Spinal cord (tissue), 10 donors: Measurements from ENCODE around the gene CENPW. TPM values are rescaled to one million over a fixed set of nuclear protein-coding genes. Genes with fewer than 3 reads are reported as not detected.
A peak's percentile ranks its signal among the peaks of the same experiment; 100 is the strongest.

Source experiments
- DNase-seq, 6 donors: peaks; one replicate each; pipeline versions ENCODE4 v3.0.0 to v3.0.0-alpha.2; 2013 to 2015; ENCODE audit warnings: low spot score in 6 of 6, low read depth in 4 of 6
- H3K27ac ChIP-seq: one replicate; pipeline ENCODE4 v1.5.1; 2013; ENCODE audit warnings: low read depth, low read length, control low read depth
- H3K27me3 ChIP-seq: one replicate; pipeline ENCODE4 v1.6.1; 2013; ENCODE audit warnings: low read length; ENCODE audit not compliant: control insufficient read depth, insufficient read depth
- H3K36me3 ChIP-seq: one replicate; pipeline ENCODE4 v1.6.1; 2013; ENCODE audit warnings: low read length; ENCODE audit not compliant: control insufficient read depth, insufficient read depth
- H3K4me1 ChIP-seq: one replicate; pipeline ENCODE4 v1.6.1; 2013; ENCODE audit warnings: low read length; ENCODE audit not compliant: control insufficient read depth, insufficient read depth
- H3K4me3 ChIP-seq: one replicate; pipeline ENCODE4 v1.5.1; 2013; ENCODE audit warnings: low read depth, low read length, control low read depth
- H3K9me3 ChIP-seq: one replicate; pipeline ENCODE4 v1.6.1; 2013; ENCODE audit warnings: low read length; ENCODE audit not compliant: control insufficient read depth, insufficient read depth
- WGBS: methylation state at CpG from one replicate; pipeline ENCODE4 v1.1.5; 2013; ENCODE audit warnings: missing lambda C conversion rate; ENCODE audit not compliant: insufficient coverage; 5-methylcytosine and 5-hydroxymethylcytosine counted together
- long read RNA-seq, 4 donors: transcript quantifications; one replicate each; lab custom pipeline, GENCODE V29; 2026
- polyA plus RNA-seq, 2 donors: library from polyadenylated mRNA; unstranded; fragments of 120-200 nt; gene quantifications; one replicate each; pipeline ENCODE4 v1.2.1, GENCODE V29; 2013; ENCODE audit not compliant: insufficient read length in 2 of 2
- total RNA-seq, 2 donors: library from RNA; depleted of rRNA in 1 of 2; stranded (reverse); fragments of 120-200 nt in 1 of 2; fragments of >200 nt in 1 of 2; gene quantifications; one replicate each; pipeline versions ENCODE4 v1.2.3 to v1.2.4, GENCODE V29; 2013 to 2014
- donor health status: healthy.

CENPW gene
- total RNA-seq (1 to 10 TPM; 3.7 to 9.2 TPM), polyA plus RNA-seq (10 to 100 TPM; 14.8 to 15.9 TPM)
- long read RNA-seq, donor 1, transcript CENPW-203 (3 exons, 750 nt): major isoform, 17 of 17 reads
- long read RNA-seq, donor 1, partial matches to known transcripts: 0 of 17 reads
- long read RNA-seq, donor 1, other reads (novel, unspliced or antisense): 0 of 17 reads
- long read RNA-seq, donor 2, partial matches to known transcripts: 0 of 4 reads
- long read RNA-seq, donor 2, other reads (novel, unspliced or antisense): 0 of 4 reads
- long read RNA-seq, donor 3, transcript CENPW-203 (3 exons, 750 nt): major isoform, 10 of 10 reads
- long read RNA-seq, donor 3, partial matches to known transcripts: 0 of 10 reads
- long read RNA-seq, donor 3, other reads (novel, unspliced or antisense): 0 of 10 reads
- long read RNA-seq, donor 4, transcript CENPW-203 (3 exons, 750 nt): major isoform, 44 of 45 reads
- long read RNA-seq, donor 4, partial matches to known transcripts: 0 of 45 reads
- long read RNA-seq, donor 4, other reads (novel, unspliced or antisense): 0 of 45 reads

DNA sequence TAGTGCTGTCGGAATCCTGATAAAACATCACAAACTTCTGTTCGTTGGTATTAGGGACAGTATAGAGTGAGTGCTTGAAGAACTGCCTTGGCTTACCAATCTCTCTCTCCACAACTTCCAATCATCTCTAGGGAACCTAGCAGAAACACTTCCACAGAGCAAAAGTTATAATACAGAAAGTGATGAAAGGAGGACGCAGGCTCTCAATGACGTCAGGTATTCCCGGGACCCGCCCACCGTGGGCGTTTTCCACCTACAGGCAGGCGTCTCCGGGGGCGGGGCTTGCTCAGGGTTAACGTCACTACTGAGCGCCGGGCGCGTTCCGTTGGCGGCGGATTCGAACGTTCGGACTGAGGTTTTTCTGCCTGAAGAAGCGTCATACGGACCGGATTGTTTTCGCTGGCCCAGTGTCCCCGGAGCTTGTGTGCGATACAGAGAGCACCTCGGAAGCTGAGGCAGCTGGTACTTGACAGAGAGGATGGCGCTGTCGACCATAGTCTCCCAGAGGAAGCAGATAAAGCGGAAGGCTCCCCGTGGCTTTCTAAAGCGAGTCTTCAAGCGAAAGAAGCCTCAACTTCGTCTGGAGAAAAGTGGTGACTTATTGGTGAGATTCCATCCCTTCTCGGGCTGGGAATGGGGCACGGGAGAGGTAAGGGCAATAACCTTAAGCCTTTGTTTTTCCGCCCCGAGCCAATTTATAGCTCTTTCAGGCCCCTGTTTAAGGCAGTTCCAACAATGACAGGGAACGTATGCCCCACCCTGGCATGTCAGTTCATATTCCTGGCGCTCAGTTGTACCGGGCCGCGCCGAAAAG is at the start of gene CENPW:
Gene CENPW (plus strand): TSS at position 320 of the 814 bp plus-strand sequence. CDS start 159 bp downstream, at position 479.
- H3K4me3 ChIP-seq: peak within 1 kb of the TSS; percentile 77
- no peaks in the 10 kb centered on the region for H3K9me3 ChIP-seq
- peaks cover 6% of the 10 kb centered on the region for H3K4me1 ChIP-seq
- peak within 1 kb of the TSS; percentile 16 for H3K27ac ChIP-seq
- H3K27me3 ChIP-seq: no peaks in the 10 kb centered on the region
- no peaks in the 10 kb centered on the region for H3K36me3 ChIP-seq
- WGBS: 0% methylated on average over 38 of the region's 46 CpGs
- DNase-seq: peak; percentile 61 to 95 (median 76)

DNA sequence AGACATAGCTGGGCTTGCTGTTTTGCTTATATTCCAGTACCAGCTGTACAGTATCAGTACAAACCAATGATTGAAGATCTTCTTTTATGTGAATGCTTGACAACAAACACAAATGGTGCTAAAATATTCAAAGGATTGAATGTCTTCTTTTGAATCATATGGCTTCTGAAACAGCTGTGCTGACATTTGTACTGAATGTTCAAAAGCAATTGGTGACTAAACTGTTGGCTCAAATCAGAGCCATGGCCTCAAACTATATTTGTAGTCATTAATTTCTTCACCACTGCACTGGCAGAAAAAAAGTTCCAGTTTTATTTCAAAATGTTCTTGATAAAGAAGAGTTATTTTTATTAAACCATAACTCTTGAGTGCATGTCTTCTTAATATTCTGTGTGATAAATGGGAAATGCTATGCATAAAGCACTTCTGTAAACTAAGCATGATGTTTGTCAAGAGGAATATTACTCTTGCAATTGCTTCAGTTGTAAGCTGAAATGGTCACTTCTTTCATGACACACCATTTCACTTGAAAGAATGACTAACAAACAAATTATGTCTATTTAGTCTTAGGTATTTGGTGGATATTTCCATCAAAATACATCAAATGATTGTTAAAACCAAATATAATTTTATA is 45.9 kb upstream of the CENPW start:
- H3K9me3 ChIP-seq: no peaks in the 10 kb centered on the region
- H3K27ac ChIP-seq: no peak overlapping the region
- H3K4me1 ChIP-seq: no peaks in the 10 kb centered on the region
- no peak overlapping the region for H3K4me3 ChIP-seq
- DNase-seq: peak in 1 of 6 donors; percentile 15
- no peaks in the 10 kb centered on the region for H3K27me3 ChIP-seq
- no peaks in the 10 kb centered on the region for H3K36me3 ChIP-seq

DNA sequence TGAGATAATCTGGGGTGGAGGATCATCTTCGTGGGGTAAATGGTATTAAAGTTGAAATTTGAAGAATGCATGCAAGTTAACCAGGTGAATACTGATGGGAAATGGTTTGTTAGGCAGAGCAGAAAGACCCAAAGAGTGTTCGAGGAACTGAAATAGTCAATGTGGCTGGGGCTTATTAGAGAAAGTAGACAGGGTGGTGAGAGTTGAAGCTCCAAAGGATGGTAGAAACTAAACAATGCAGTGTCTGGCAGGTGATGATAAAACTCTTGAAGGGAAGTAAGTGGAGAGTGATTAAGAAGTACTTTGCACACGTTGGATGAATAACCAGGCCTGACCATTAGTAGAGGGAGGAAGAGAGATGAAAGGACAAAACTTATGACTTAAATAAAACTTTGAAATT is 39.8 kb upstream of the CENPW start:
- Histone ChIP-seq H3K36me3 (no peaks in the 10 kb centered on the region), H3K9me3 (no peaks in the 10 kb centered on the region), H3K4me3 (no peak overlapping the region), H3K27ac (no peak overlapping the region), H3K4me1 (no peaks in the 10 kb centered on the region), H3K27me3 (no peaks in the 10 kb centered on the region)
- WGBS: 84% methylated on average over 2 of the region's 3 CpGs
- DNase-seq: no peak

DNA sequence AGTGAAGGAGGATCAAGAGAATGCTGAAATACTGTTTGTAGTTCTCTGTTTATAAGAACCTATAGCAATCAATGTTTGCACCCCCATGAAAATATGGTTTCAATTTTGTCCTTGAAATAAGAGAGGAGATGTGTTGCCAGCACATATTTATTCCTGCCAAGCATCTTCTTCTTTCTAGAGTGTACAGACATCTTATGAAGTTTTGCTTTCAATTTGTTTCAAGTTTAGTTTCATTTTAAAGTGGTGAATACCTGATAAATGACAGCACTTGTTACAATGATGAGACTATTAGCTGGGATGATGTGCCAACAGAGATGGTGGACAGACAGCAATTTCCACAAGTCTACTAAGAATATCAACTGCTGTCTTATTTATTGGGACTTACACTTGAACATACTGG is 39.2 kb upstream of the CENPW start:
- no peaks in the 10 kb centered on the region for H3K4me1 ChIP-seq
- DNase-seq: no peak
- no peaks in the 10 kb centered on the region for H3K36me3 ChIP-seq
- H3K9me3 ChIP-seq: no peaks in the 10 kb centered on the region
- H3K27me3 ChIP-seq: no peaks in the 10 kb centered on the region
- no peak overlapping the region for H3K27ac ChIP-seq
- H3K4me3 ChIP-seq: no peak overlapping the region

GRCh38 chr6:126302191-126302590 is 37.7 kb upstream of the CENPW start:
- Histone ChIP-seq H3K9me3 (no peaks in the 10 kb centered on the region), H3K36me3 (no peaks in the 10 kb centered on the region), H3K4me1 (no peaks in the 10 kb centered on the region), H3K27ac (no peak overlapping the region), H3K4me3 (no peak overlapping the region), H3K27me3 (no peaks in the 10 kb centered on the region)
- DNase-seq: no peak

- no peaks in the 10 kb centered on the region for H3K27me3 ChIP-seq
- WGBS: no CpG with 5 or more reads among the region's 2 CpGs
- peak in 1 of 6 donors; percentile 14 for DNase-seq
Measured at GRCh38 chr6:126307849-126308248, 32.1 kb upstream of the CENPW start.

GRCh38 chr6:126308362-126308761 is 31.6 kb upstream of the CENPW start:
- no peaks in the 10 kb centered on the region for H3K27me3 ChIP-seq
- no peaks in the 10 kb centered on the region for H3K4me1 ChIP-seq
- H3K4me3 ChIP-seq: no peak overlapping the region
- H3K9me3 ChIP-seq: no peaks in the 10 kb centered on the region
- WGBS: no CpG with 5 or more reads among the region's 3 CpGs
- DNase-seq: no peak
- H3K27ac ChIP-seq: no peak overlapping the region
- no peaks in the 10 kb centered on the region for H3K36me3 ChIP-seq

More at GRCh38 chr6:126307849-126308248, 32.1 kb upstream of the CENPW start:
- no peaks in the 10 kb centered on the region for H3K9me3 ChIP-seq
- H3K27ac ChIP-seq: no peak overlapping the region
- H3K4me3 ChIP-seq: no peak overlapping the region
- no peaks in the 10 kb centered on the region for H3K36me3 ChIP-seq
- no peaks in the 10 kb centered on the region for H3K4me1 ChIP-seq

GRCh38 chr6:126312013-126312665 is 27.8 kb upstream of the CENPW start:
- Histone ChIP-seq H3K4me1 (no peaks in the 10 kb centered on the region), H3K9me3 (no peaks in the 10 kb centered on the region), H3K4me3 (no peak overlapping the region), H3K36me3 (no peaks in the 10 kb centered on the region), H3K27ac (no peak overlapping the region), H3K27me3 (no peaks in the 10 kb centered on the region)
- no peak for DNase-seq
- WGBS: no CpG with 5 or more reads among the region's 1 CpG

- WGBS: no CpG with 5 or more reads among the region's 1 CpG
- Histone ChIP-seq H3K27me3 (no peaks in the 10 kb centered on the region), H3K4me3 (no peak overlapping the region), H3K9me3 (no peaks in the 10 kb centered on the region), H3K4me1 (no peaks in the 10 kb centered on the region), H3K27ac (no peak overlapping the region), H3K36me3 (no peaks in the 10 kb centered on the region)
- DNase-seq: no peak
Measured at GRCh38 chr6:126313941-126314340, 26.0 kb upstream of the CENPW start.
